Adipose tissue (tissue), 3 donors: ENCODE results near the gene MTG2. TPM values are rescaled to one million over a fixed set of nuclear protein-coding genes. Genes with fewer than 3 reads are reported as not detected.

Source experiments
- H3K27ac ChIP-seq: one replicate; pipeline ENCODE4 v1.5.1; 2013; ENCODE audit warnings: low read depth, low read length
- WGBS, 3 donors: extraction: QIAGEN DNeasy Blood & Tissue Kit; methylation state at CpG; one replicate each; pipeline ENCODE4 v1.1.7; 2013; 5-methylcytosine and 5-hydroxymethylcytosine counted together
- polyA plus RNA-seq, 3 donors: library from polyadenylated mRNA; stranded (reverse); fragments of 200-250 nt; gene quantifications; one replicate each; pipeline ENCODE4 v1.2.3, GENCODE V29; 2013
- donor health status: healthy with polysubstance abuse.
- donor health status: Bipolar disorder and iron deficiency.
- donor health status: healthy.

Gene MTG2
- polyA plus RNA-seq, 3 donors: 16.9 to 22.7 (median 17.0) TPM

DNA sequence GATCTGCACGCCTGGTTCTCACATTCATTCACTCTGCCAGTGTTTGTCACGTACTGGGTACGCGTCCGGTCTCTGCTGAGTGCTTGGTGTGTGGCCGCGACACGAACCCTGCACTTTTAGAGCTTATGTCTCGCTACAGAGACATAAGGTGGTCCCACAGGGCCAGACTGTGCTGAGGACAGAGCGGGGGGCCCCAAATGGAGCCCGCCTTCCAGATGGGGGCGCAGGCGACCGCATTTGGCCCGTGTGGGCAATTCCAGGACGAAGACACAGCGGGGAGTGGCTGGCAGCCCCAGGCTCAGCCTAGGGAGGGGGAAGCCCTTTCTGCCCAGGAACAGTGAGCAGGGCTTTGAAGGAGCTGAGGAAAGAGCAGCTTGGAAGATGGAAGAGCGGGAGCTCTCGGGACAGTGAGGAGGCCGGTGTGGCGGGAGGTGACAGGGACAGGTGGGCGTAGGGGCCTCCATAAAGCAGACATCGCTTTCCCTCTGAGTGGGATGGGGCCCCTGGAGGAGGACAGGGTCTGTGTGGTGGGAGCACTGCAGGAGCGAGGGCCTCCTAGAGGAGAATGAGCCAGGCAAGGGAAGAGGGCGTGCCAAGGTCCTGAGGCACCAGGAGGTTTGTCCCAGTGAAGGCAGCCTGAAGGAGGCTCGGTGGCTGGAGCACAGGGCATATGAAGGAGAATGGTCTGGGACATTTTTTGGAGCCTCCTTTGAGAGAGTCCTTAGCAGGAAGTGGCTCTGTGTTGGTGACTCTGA lies 7.8 kb upstream of the MTG2 start:
- 94 to 97% (median 97%) methylated on average over 26 of the region's 26 CpGs for WGBS, 3 donors
- H3K27ac ChIP-seq: no peak overlapping the region

DNA sequence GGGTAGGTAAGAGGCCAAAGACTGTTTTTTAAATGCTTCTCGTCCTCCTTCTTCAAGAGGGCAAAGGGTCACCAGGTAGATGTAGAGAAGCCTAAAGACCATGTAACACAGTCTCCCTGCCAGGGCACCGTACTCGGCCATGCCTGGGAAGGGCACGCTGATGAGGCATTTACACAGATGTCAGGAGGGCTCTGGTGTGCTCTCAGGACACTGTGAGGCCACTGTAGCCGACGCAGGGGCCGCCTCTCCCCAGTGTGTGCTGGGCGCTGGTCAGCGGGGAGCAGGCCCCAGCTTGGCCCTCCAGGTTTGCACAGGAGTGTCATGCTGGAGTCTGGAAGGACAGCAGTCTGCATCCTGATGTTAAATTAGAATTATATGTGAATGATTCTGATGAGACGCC lies 7.1 kb upstream of the MTG2 start:
- whole genome bisulfite sequencing, 3 donors: 90 to 96% (median 95%) methylated on average over 10 of the region's 10 CpGs
- no peak overlapping the region for H3K27ac ChIP-seq

DNA sequence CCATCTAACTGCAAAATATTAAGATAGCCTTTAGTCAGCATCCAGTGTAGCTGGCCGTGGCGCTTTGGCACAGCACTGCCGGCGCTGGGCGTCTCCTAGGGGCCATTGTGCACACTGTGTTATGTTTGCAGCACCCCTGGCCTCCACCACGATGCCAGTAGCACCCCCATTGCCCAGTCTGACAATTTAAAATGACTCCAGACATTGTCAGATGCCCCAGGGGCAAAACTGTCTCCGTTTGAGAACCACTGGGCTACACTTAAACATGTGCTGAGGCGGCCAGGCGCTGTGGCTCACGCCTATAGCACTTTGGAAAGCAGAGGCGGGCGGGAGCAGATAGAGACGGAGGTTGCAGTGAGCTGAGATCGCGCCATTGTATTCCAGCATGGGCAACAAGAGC lies 6.0 kb upstream of the MTG2 start:
- 92 to 94% (median 93%) methylated on average over 15 of the region's 15 CpGs for WGBS, 3 donors
- no peak overlapping the region for H3K27ac ChIP-seq

DNA sequence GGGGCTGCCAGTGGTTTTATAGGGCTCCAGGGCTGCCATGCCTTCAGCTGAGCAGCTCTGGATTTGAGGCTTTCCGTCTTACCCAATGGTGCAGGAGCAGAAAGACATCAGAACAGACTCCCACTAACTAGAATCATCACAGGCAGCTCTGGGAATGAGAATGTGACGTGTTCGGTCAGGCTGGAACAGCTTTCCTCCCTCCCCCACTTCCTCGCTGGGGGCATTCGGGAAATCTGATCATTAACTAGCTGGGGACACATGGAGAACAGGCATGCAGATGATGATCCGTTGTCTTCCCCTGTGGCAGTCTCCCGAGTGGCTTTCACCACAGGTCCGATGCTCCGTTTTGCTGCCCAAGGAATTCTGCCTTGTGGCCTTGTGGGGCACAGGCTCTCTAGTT lies 5.5 kb upstream of the MTG2 start:
- no peak overlapping the region for H3K27ac ChIP-seq
- 89 to 93% (median 91%) methylated on average over 9 of the region's 9 CpGs for WGBS, 3 donors

DNA sequence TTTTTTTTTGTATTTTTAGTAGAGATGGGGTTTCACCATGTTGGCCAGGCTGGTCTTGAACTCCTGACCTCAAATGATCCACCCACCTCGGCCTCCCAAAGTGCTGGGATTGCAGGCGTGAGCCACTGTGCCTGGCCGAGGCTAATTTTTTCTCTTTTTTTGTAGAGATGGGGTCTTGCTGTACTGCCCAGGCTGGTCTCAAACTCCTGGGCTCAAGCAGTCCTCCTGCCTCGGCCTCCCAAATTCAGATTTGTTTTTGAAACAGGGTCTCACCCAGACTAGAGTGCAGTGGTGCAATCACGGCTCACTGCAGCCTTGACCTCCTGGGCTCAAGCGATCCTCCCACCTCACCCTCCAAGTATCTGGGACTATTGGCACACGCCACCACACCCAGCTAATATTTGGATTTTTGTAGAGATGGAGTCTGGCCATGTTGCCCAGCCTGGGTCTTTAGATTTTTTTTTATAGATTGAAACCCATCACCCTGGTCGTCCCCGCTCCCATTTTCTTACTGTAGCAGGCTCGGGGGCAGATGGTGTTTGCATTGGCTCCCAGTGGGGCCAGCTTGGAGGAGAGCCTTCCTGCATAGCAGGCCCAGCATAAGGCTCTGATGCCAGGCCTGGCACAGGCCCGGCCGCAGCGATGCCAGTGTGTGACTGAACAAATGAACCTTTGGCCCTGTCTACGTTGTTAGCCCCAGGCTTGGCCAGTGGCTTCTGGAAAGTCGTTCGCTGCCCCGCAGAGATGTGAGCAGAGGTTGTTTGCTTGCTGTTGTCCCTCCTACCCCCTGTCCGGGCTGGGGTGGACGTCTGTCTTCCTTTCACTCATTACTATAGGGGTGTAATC lies 4.3 kb upstream of the MTG2 start:
- H3K27ac ChIP-seq: no peak overlapping the region
- 87 to 93% (median 88%) methylated on average over 19 of the region's 19 CpGs for WGBS, 3 donors

DNA sequence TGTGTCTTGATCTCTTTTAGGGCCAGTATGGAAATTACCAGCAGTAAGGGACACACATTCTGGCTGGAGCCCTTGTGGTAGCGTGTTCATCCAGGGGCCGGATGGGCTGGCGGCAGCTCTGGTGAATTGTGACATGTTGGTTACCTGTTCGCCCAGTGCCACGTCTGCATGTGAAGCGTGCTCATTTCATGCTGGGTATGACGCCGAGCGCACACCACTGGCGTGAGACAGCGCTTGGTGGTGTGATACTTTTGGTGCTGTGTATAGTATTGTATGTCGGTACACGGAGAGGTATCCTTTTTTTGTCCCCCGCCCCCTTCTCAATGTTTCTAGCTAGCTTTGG lies 3.7 kb upstream of the MTG2 start:
- 96 to 97% (median 96%) methylated on average over 14 of the region's 14 CpGs for WGBS, 3 donors
- no peak overlapping the region for H3K27ac ChIP-seq

DNA sequence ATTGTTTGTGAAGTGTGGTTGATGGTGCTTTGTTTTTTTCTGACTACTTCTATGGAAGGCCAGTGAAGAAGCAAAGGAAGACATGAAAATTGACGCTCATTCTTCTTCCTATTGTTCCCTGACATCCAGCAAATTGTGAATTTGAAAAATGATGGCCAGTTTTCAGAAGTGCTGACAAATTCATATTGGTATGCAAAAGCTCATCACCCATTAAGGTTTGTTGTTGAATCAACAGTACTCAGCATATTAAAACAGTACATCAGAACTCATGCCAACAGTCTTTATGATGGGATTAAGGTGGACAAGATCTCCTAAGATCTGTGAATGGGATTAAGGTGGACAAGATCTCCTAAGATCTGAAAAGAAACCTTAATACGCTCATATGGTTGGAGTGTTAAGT lies 1.0 kb upstream of the MTG2 start:
- H3K27ac ChIP-seq: no peak overlapping the region
- 91 to 95% (median 92%) methylated on average over 2 of the region's 2 CpGs for WGBS, 3 donors

DNA sequence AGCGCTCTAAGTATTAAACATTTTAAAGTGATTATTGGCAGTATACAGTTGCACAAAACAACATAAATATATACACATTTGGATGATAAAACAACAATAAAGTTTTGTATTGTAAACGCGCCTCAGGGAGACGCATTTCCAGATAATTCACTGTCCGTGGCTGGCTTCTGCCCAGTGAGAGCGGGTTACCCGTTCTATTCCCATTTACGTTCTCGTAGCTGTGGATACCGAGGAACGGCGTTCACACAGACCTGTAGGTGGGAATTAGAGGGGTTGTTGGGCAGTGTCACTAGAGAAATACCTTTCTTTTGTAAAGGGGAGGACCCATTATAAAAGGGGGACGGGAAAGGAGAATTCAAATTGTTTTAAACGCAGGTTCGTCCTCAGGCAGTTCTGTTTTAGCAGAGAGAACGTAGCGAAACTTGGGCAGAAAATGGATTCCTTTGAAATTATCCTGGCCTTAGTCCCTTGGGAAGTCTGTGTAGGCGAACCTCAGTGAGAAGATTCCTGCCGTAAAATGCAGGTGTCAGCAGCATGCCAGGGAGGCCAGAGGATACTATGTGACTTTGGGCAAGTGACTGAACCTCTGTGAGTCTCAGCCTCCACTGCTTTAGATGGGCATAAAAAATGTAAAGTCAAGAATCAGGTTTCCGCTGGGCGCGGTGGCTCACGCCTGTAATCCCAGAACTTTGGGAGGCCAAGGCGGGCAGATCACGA lies 756 bp downstream of the MTG2 start:
- 26 to 30% (median 26%) methylated on average over 25 of the region's 25 CpGs for WGBS, 3 donors
- no peak overlapping the region for H3K27ac ChIP-seq

DNA sequence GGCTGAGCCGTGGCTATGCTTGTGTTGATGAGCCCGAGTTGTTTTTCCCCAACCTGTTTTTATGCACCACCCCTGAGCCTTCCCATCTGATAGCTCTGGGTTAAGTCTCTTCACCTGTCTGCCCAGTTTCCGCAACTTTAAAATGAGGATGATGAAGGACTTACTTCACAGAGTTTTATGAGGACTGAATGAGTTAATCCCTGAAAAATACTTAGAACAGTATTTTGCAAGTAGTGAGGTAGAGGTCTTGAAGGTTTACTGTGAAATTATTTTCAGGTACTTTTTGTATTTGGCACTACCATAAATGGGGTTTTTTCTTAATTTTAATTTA lies 3.2 kb downstream of the MTG2 start:
- 44 to 82% (median 77%) methylated on average over 3 of the region's 3 CpGs for WGBS, 3 donors

DNA sequence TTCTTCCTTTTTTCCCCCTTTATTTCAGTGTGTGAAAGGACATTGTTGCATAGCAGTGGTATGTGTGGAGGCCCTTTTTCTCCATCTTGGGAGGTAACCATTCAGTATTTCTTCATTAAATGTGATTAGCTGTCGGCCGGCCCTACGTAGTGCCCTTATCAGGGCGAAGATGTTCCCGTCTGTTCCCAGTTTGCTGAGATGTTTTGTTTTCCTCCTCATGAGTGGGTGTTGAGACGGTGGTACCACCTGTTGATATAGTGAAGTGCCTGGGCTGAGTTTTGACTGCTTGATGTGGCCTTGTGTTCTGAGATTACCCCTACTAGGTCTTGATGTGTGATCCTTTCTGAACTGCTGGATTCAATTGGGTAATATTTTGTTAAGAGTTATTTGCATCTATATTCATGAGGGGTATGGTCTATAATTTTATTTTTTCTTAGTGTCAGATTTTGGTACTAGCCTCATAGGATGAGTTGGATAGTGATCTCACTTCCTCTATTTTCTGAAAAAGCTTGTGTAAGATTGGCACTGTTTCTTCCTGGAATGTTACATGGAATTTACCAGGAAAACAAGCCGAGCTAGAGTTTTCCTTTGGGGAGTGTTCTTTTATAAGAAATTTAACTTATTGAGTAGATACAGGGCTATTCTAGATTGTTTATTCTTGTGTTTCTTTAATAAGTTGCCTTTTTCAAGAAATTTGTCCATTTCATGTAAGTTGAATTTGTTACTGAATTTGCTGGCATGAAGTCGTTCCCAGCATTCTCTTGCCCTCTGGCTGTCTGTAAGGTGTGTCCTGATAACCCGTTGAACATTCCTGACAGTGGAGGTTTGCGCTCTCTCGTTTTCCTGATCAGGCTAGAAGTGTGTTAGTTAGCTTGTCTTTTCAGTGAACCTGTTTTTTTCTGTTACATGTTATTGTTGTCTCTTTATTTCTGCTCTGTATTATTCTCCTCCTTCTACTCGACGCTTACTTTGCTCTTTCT lies 4.3 kb downstream of the MTG2 start:
- 68 to 73% (median 69%) methylated on average over 13 of the region's 13 CpGs for WGBS, 3 donors
- no peak overlapping the region for H3K27ac ChIP-seq

More for the DNA sequence above, 3.2 kb downstream of the MTG2 start:
- H3K27ac ChIP-seq: no peak overlapping the region

DNA sequence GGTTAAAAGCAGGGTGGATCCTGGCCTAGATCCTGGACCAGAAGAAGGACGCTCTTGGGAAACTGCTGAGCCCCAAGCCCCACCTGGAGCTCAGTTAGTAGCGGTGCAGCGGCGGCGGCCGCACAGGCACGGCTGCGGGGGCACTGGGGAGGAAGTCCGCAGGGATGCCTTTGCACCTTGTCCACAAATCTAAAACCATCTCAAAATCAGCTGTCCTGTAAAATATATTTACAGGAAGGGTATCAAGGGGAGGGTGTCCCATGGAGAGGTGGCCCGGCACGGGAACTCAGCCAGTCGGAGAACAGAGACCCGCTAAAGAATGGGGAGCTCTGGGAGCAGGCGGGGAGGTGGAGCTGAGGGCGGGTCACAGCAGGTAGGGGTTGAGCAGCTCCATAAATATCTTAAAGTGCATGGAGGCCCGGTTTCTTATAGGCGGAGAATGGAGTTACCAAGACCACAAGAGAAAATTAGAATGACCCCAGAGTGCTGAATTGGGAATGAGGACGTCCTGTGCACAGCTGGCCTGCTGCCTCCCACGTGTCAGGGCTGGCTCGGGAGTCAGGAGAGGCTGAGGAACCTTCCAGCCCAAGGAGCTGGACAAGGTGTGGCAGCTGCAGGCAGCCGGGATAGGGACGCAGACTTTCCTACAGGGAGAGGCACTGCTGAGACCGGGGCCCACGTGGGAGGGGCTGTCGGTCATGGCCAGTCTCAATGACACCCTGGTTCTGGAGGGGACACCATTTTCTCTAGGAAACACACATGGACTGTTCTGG lies 8.0 kb downstream of the MTG2 start:
- 87 to 90% (median 88%) methylated on average over 25 of the region's 25 CpGs for WGBS, 3 donors
- no peak overlapping the region for H3K27ac ChIP-seq

DNA sequence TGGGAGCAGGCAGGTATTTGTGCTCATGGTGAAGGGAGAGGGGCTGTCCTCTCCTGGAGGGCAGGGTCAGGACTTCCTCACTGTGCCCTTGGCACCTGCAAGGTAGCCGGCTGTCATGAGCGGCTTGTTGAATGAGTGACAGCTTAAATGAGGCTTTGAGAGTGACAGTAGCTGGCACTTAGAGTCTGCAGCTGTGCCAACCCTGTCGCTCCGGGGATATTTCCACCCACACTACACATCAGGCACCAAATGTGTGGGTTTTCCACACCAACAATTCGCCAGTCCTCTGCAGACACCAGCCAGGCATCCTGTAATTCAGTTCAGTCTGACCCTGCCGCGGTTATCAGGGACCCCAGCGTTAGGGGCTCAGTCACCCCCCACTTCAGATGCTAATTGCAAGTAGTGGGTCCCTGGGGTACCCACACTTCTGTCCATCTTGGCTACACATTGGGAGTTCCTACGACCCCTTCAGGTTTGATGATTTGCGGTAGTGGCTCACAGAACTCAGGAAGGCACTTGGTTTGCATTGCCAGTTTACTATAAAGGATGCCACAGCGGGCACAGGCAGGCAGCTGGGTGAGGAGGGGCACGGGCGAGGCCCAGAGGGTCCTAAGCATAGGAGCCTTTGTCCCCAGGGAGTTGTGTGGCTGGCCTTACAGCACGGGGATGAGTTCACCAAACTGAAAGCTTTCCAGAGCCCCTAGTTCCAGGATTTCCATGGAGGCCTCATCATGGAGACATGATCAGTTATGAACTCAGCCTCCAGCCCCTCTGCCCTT lies 9.1 kb downstream of the MTG2 start:
- 79 to 89% (median 88%) methylated on average over 14 of the region's 14 CpGs for WGBS, 3 donors
- no peak overlapping the region for H3K27ac ChIP-seq

DNA sequence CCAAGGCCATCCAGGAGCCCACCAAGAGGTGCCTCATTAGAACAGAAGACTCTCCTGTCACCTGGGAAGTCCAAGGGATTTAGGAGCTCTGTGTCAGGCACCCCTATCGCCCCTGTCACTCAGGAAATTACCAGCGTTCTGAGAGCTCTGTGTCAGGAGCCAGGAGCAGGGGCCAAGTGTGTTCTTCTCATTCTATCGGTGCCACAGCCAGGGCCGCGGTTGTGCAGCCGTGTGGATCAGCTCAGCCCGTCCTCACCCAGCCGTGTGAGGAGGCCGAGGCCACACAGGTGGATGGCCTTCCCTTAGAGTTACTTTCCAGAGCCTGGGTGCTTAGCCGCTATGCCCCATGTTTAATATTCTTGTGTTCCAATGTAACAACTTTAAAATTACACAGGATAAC lies 9.8 kb downstream of the MTG2 start:
- no peak overlapping the region for H3K27ac ChIP-seq
- 85 to 91% (median 88%) methylated on average over 10 of the region's 10 CpGs for WGBS, 3 donors

DNA sequence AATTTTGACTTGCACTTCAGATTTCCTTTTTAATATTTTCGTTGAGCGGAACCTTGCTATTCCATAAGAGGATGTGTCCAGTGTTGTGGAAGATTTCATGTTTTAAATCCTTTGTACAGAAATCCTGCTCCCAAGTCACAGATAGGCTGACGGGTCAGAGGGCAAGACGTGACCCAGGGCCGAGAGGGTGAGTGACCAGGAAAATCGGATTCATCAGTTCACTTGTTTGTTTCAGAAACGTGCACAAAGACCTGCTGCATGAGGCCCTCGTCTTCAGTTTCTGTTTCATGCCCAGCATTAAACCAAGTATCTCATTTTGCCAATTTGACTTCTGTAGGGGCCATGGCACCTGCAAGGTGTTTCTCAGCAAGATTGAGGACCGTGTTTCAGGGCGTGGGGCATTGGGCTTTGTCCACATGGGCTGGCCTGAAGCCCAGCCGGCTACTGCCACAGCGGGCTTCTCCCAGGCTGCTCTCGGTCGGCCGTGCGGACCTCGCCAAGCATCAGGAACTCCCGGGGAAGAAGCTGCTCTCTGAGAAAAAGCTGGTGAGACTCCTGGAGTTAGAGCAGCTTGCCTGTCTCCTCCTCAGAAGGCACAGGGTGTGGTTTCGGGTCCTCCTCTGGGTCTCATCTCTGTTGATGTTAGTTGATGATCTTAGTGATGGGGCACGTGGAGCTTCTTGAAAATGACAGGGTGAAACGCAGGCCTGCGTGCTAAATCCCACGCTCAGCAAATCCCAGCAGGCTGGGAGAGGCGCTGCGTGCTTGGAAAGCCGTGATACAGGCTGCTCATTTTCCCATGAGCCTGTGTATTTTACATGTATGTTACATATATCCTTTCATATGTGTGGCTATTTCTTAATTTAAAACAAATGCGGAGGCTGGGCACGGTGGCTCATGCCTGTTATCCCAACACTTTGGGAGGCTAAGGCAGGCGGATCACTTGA lies 10.5 kb downstream of the MTG2 start:
- WGBS, 3 donors: 87 to 91% (median 89%) methylated on average over 29 of the region's 29 CpGs
- H3K27ac ChIP-seq: no peak overlapping the region

DNA sequence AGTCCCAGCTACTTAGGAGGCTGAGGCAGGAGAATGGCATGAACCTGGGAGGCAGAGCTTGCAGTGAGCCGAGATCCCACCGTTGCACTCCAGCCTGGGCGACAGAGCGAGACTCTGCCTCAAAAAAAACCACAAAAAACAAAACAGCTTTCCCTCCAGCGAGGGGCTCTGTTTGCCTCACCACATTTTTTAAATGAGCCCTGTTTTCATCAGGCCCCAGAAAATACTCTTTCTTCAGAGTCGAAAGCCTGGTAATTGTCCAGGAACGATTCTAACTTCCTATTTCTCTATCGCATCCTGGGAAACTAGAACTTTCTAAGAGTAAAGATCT lies 12.2 kb downstream of the MTG2 start:
- H3K27ac ChIP-seq: no peak overlapping the region
- 77 to 81% (median 79%) methylated on average over 8 of the region's 8 CpGs for WGBS, 3 donors

DNA sequence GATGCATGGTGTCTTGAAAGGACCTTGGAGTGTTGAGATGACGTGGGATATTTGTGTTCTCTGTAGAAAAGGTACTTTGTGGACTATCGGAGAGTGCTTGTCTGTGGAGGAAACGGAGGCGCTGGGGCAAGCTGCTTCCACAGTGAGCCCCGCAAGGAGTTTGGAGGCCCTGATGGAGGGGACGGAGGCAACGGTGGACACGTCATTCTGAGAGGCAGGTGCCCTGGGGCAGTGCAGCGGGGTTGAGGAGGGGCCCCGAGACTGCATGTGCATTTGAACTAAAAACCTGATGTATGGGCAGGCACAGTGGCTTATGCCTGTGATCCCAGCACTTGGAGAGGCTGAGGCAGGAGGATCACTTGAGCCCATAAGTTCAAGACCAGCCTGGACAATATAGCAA lies 12.9 kb downstream of the MTG2 start:
- no peak overlapping the region for H3K27ac ChIP-seq
- 95 to 97% (median 95%) methylated on average over 10 of the region's 10 CpGs for WGBS, 3 donors
